ENCODE results near the gene FCGR2B. TPM values are rescaled to one million over a fixed set of nuclear protein-coding genes. Genes with fewer than 3 reads are reported as not detected.
A peak's percentile ranks its signal among the peaks of the same experiment; 100 is the strongest.
"Not testable (repeated sequence)": the region's sequence is repeated elsewhere in the genome, so short reads cannot be mapped to it uniquely, and the experiment has no call there.

Gene FCGR2B
- total RNA-seq, 1 experiment from 2014 or later: not detected

DNA sequence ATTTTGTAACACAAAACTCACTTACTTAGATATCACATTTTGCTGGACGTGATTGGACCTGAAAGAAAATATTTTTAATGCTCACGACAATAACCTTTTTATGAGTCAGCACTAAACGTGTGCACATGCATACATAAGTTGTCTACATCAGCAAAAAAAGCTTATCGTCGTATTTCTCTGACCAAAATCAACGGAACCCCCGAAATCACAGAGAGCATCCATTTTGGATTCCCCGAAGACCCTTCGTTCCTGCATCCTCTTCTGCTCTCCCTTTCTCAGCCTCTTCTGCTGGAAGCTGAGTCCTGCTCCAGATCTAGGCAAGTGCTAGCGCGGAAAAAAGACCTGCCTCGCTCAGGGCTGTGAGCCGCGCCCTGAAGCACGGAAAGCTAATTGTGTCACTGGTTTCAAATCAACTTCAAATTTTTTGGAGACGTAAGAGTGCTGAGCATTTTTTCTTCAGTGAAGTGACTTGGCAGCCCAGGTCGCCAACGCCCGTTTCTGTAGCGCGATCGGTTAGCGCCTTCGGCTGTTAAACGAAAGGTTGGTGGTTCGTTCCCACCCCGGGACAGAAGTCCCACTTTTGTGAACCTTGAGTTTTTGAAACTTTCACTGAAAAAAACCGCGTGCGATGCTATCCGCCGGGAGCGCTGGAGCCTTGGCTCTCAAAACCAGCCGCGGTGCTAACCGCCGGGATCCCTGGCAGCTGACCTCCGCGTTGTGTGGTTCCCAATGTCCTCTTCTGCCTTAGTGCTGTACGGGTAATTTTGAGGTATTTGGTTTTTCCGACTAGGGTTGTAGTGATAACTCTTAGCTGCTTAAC, 41.6 kb upstream of the FCGR2B start:
- H3K36me3 ChIP-seq (ENCODE audit: control insufficient read depth in 1 of 2, insufficient read depth in 2 of 2, low read length in 2 of 2); H3K4me1 ChIP-seq (ENCODE audit: control insufficient read depth in 1 of 2, insufficient read depth in 2 of 2, low read length in 2 of 2); H4K20me1 ChIP-seq (ENCODE audit: insufficient read depth); H3K27me3 ChIP-seq (ENCODE audit: insufficient read depth, low read length); H3K9me2 ChIP-seq (ENCODE audit: insufficient read depth); H3K9me3 ChIP-seq (ENCODE audit: control insufficient read depth in 1 of 2, insufficient read depth in 1 of 2, low read depth in 1 of 2, low read length in 2 of 2); POLR2A ChIA-PET; BruUV-seq (replicated peaks); RAD21 ChIA-PET (ENCODE audit: low non-redundant PET in 1 of 2, low total read pairs in 2 of 2, uncharacterized antibody in 2 of 2, unreplicated experiment in 2 of 2); intact Hi-C loops (cut with micrococcal nuclease); H2AFZ ChIP-seq (ENCODE audit: low read depth, low read length, poor library complexity, severe bottlenecking); CTCF ChIA-PET; H3K79me2 ChIP-seq (ENCODE audit: insufficient read depth, low read length): not testable (repeated sequence)
- TF ChIP-seq, protein P1, sequence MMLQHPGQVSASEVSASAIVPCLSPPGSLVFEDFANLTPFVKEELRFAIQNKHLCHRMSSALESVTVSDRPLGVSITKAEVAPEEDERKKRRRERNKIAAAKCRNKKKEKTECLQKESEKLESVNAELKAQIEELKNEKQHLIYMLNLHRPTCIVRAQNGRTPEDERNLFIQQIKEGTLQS (IDR thresholded peaks at IDR 0.05): peak; percentile 88
- peak; percentile 61; the same call in 1 of the 2 replicates for TF ChIP-seq CBX3 (IDR thresholded peaks at IDR 0.05; ENCODE audit: low read depth)
- TF ChIP-seq, protein P2, sequence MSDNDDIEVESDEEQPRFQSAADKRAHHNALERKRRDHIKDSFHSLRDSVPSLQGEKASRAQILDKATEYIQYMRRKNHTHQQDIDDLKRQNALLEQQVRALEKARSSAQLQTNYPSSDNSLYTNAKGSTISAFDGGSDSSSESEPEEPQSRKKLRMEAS (IDR thresholded peaks at IDR 0.05): 0 out of 2 replicates have a peak, but pooled peaks have one; percentile 28
- peak overlapping the region; percentile 63 for H3K4me2 ChIP-seq (ENCODE audit: low read length)
- H3K9ac ChIP-seq (ENCODE audit: low read length): peak overlapping the region; percentile 38; the same call in 1 of the 2 replicates
- H3K27ac ChIP-seq (ENCODE audit: low read depth, low read length): peak overlapping the region; percentile 6; the same call in 1 of the 2 replicates
- ATAC-seq (peak; percentile 81), DNase-seq (ENCODE audit: low read depth, low spot score) (peak; percentile 64)
- H3K4me3 ChIP-seq (replicated peaks in 1 of 2; ENCODE audit: low read depth in 1 of 2, low read length in 2 of 2): peak overlapping the region; percentile 37 to 47

DNA sequence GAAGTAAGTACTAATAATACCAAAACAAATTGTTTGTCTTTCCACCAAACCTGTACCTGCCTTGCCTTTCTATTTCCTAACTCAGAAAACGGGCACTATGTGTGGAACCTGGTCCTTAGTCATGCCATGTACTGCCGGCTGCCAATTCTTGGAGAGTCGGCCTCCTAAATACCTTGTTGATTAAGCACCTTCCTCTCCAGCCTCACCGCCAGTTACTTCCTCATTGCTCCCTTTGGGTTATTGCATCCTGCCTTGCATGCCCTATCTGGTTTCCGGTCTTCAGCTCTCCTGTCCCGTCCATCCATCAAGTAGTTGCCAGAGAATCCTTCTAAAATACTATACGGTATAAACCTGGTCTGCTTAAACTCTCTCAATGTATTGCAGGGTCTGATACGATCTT, 40.9 kb upstream of the FCGR2B start:
- H3K4me3 ChIP-seq (replicated peaks in 1 of 2; ENCODE audit: low read depth in 1 of 2, low read length in 2 of 2); CTCF ChIA-PET; H3K9me3 ChIP-seq (ENCODE audit: control insufficient read depth in 1 of 2, insufficient read depth in 1 of 2, low read depth in 1 of 2, low read length in 2 of 2); H3K27me3 ChIP-seq (ENCODE audit: insufficient read depth, low read length); H4K20me1 ChIP-seq (ENCODE audit: insufficient read depth); H3K9ac ChIP-seq (ENCODE audit: low read length); H3K4me1 ChIP-seq (ENCODE audit: control insufficient read depth in 1 of 2, insufficient read depth in 2 of 2, low read length in 2 of 2); intact Hi-C loops (cut with micrococcal nuclease); H3K79me2 ChIP-seq (ENCODE audit: insufficient read depth, low read length); H3K9me2 ChIP-seq (ENCODE audit: insufficient read depth); H3K27ac ChIP-seq (ENCODE audit: low read depth, low read length); BruUV-seq (replicated peaks); H3K36me3 ChIP-seq (ENCODE audit: control insufficient read depth in 1 of 2, insufficient read depth in 2 of 2, low read length in 2 of 2); DNase-seq (ENCODE audit: low read depth, low spot score); POLR2A ChIA-PET; RAD21 ChIA-PET (ENCODE audit: low non-redundant PET in 1 of 2, low total read pairs in 2 of 2, uncharacterized antibody in 2 of 2, unreplicated experiment in 2 of 2): not testable (repeated sequence)
- peak; percentile 48 for ATAC-seq
- peak overlapping the region; percentile 54 for H2AFZ ChIP-seq (ENCODE audit: low read depth, low read length, poor library complexity, severe bottlenecking)
- H3K4me2 ChIP-seq (ENCODE audit: low read length): peak overlapping the region; percentile 63

DNA sequence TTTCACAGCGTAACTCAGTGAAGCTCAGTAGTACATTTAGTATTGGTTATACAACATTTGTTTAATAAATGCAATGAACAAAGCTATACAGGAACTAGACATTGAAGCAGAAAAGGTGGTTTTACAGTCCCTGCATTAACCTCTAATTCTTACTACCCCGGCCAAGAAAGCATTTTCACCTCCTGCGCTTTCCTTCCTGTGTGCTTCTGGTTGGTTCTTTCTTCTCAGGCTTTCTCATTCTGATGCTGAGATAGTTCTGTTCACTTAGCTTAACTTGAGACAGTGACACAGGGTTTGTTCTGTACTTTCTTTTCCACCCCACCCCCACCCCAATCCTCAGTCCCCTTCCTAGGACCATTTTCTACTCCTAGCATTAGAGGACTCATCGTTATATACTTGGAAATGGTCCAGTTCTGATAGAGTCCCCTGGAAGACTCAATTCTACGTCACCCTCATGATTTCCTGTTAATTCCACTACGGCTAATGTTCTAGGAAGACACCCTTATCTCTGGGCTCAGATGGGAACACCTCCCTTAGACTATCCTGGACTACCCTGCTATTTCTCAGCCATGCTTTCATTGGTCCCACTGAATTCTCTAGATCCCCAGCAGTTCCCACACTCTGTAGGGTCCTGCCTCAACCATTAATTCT, 39.4 kb upstream of the FCGR2B start:
- H3K9me2 ChIP-seq (ENCODE audit: insufficient read depth); ATAC-seq; POLR2A ChIA-PET; H3K4me3 ChIP-seq (replicated peaks in 1 of 2; ENCODE audit: low read depth in 1 of 2, low read length in 2 of 2); H3K79me2 ChIP-seq (ENCODE audit: insufficient read depth, low read length); BruUV-seq (replicated peaks); intact Hi-C loops (cut with micrococcal nuclease); DNase-seq (ENCODE audit: low read depth, low spot score); H3K4me1 ChIP-seq (ENCODE audit: control insufficient read depth in 1 of 2, insufficient read depth in 2 of 2, low read length in 2 of 2); H2AFZ ChIP-seq (ENCODE audit: low read depth, low read length, poor library complexity, severe bottlenecking); H4K20me1 ChIP-seq (ENCODE audit: insufficient read depth); RAD21 ChIA-PET (ENCODE audit: low non-redundant PET in 1 of 2, low total read pairs in 2 of 2, uncharacterized antibody in 2 of 2, unreplicated experiment in 2 of 2); H3K27me3 ChIP-seq (ENCODE audit: insufficient read depth, low read length); H3K9me3 ChIP-seq (ENCODE audit: control insufficient read depth in 1 of 2, insufficient read depth in 1 of 2, low read depth in 1 of 2, low read length in 2 of 2); CTCF ChIA-PET; H3K9ac ChIP-seq (ENCODE audit: low read length); H3K4me2 ChIP-seq (ENCODE audit: low read length); H3K36me3 ChIP-seq (ENCODE audit: control insufficient read depth in 1 of 2, insufficient read depth in 2 of 2, low read length in 2 of 2); H3K27ac ChIP-seq (ENCODE audit: low read depth, low read length): not testable (repeated sequence)

DNA sequence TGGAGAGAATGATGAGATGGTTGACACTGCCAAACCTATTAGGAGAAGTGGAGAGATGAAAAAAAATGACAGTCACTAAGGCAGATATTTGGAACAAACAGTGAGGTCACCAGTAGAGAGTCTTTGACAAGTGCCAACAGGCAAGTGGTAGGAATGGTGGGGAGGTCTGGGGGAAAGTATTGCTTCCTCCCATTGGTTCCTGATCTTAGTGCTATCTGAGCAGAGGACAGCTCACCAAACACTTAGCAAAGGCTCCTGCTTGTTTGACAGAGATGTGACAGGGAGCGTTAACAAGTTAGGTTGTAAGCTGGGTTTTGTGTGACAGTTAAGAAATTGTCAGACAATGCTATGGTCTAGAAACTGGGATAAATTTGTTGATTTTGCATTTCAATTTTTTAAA, 38.3 kb upstream of the FCGR2B start:
- H3K9me2 ChIP-seq (ENCODE audit: insufficient read depth); H3K79me2 ChIP-seq (ENCODE audit: insufficient read depth, low read length); ATAC-seq; H3K36me3 ChIP-seq (ENCODE audit: control insufficient read depth in 1 of 2, insufficient read depth in 2 of 2, low read length in 2 of 2); DNase-seq (ENCODE audit: low read depth, low spot score); H3K9ac ChIP-seq (ENCODE audit: low read length); RAD21 ChIA-PET (ENCODE audit: low non-redundant PET in 1 of 2, low total read pairs in 2 of 2, uncharacterized antibody in 2 of 2, unreplicated experiment in 2 of 2); BruUV-seq (replicated peaks); H4K20me1 ChIP-seq (ENCODE audit: insufficient read depth); H3K27ac ChIP-seq (ENCODE audit: low read depth, low read length); H3K4me3 ChIP-seq (replicated peaks in 1 of 2; ENCODE audit: low read depth in 1 of 2, low read length in 2 of 2); CTCF ChIA-PET; H3K9me3 ChIP-seq (ENCODE audit: control insufficient read depth in 1 of 2, insufficient read depth in 1 of 2, low read depth in 1 of 2, low read length in 2 of 2); H2AFZ ChIP-seq (ENCODE audit: low read depth, low read length, poor library complexity, severe bottlenecking); H3K27me3 ChIP-seq (ENCODE audit: insufficient read depth, low read length); POLR2A ChIA-PET; H3K4me1 ChIP-seq (ENCODE audit: control insufficient read depth in 1 of 2, insufficient read depth in 2 of 2, low read length in 2 of 2); intact Hi-C loops (cut with micrococcal nuclease); H3K4me2 ChIP-seq (ENCODE audit: low read length): not testable (repeated sequence)
